Liver (tissue), 3 donors: ENCODE measurements around the gene ANKRD16.

Source experiments
- EGR1 ChIP-seq, 2 donors: IDR thresholded peaks; 2 replicates each; pipeline ENCODE4 v1.6.1; 2016 to 2018; ENCODE audit warnings: antibody characterized with exemption in 2 of 2, low read depth in 2 of 2
- FOXA1 ChIP-seq: IDR thresholded peaks from 2 replicates; pipeline ENCODE4 v1.6.1; 2016; ENCODE audit warnings: antibody characterized with exemption
- GABPA ChIP-seq, 2 donors: IDR thresholded peaks in 1 of 2; conservative IDR thresholded peaks in 1 of 2; 2 replicates each; pipeline ENCODE4 v1.6.1; 2016; ENCODE audit warnings: antibody characterized with exemption in 2 of 2, mild to moderate bottlenecking in 1 of 2, moderate library complexity in 1 of 2
- HNF4A ChIP-seq, 2 donors: conservative IDR thresholded peaks; 2 replicates each; pipeline ENCODE4 v1.6.1; 2016; ENCODE audit warnings: antibody characterized with exemption in 2 of 2, mild to moderate bottlenecking in 2 of 2
- HNF4G ChIP-seq: IDR thresholded peaks from 2 replicates; pipeline ENCODE4 v1.6.1; 2016; ENCODE audit warnings: antibody characterized with exemption
- RAD21 ChIP-seq, 2 donors: IDR thresholded peaks; 2 replicates each; pipeline ENCODE4 v1.6.1; 2016; ENCODE audit warnings: antibody characterized with exemption in 2 of 2, mild to moderate bottlenecking in 2 of 2
- SP1 ChIP-seq: IDR thresholded peaks from 2 replicates; pipeline ENCODE4 v1.6.1; 2018; ENCODE audit warnings: antibody characterized with exemption, mild to moderate bottlenecking
- TAF1 ChIP-seq: conservative IDR thresholded peaks from 2 replicates; pipeline ENCODE4 v1.6.1; 2016; ENCODE audit warnings: antibody characterized with exemption, mild to moderate bottlenecking
- YY1 ChIP-seq: IDR thresholded peaks from 2 replicates; pipeline ENCODE4 v1.6.1; 2016; ENCODE audit warnings: antibody characterized with exemption, mild to moderate bottlenecking
- TF ChIP-seq, protein P1 (sequence below): fragments of 150-350 bp; IDR thresholded peaks from 2 replicates; pipeline ENCODE4 v1.5.1; 2017; ENCODE audit warnings: improper control_type of control experiment, low read depth, low read length; ENCODE audit not compliant: missing input control
- TF ChIP-seq, protein P2 (sequence below): IDR thresholded peaks from 2 replicates; pipeline ENCODE4 v1.6.1; 2016; ENCODE audit warnings: antibody characterized with exemption, mild to moderate bottlenecking
- TF ChIP-seq, protein P3 (sequence below): IDR thresholded peaks from 2 replicates; pipeline ENCODE4 v1.6.1; 2016; ENCODE audit warnings: antibody characterized with exemption
- TF ChIP-seq, protein P4 (sequence below): IDR thresholded peaks from 2 replicates; pipeline ENCODE4 v1.6.1; 2016; ENCODE audit warnings: antibody characterized with exemption
- donor health status: healthy.
- donor health status: healthy.

DNA sequence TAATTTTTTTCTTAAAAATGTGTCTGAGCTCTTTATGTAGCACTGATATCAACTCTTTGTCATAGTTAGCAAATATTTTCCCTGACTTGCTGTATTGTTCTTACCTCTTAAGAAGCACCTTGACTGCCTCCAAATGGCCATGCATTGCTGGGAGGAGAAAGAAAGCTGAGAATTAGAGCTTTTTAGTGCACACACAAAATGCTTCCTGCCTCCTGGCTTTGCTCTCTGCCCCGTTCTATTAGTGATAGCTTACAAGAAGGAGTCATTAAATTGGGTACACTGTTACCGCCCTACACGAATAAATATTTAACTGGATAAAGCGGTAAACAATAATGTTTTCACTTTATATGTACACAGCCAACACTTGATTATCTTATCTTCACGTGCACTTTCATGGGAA, 4.1 kb downstream of the ANKRD16 start:
- TF ChIP-seq, protein P1, sequence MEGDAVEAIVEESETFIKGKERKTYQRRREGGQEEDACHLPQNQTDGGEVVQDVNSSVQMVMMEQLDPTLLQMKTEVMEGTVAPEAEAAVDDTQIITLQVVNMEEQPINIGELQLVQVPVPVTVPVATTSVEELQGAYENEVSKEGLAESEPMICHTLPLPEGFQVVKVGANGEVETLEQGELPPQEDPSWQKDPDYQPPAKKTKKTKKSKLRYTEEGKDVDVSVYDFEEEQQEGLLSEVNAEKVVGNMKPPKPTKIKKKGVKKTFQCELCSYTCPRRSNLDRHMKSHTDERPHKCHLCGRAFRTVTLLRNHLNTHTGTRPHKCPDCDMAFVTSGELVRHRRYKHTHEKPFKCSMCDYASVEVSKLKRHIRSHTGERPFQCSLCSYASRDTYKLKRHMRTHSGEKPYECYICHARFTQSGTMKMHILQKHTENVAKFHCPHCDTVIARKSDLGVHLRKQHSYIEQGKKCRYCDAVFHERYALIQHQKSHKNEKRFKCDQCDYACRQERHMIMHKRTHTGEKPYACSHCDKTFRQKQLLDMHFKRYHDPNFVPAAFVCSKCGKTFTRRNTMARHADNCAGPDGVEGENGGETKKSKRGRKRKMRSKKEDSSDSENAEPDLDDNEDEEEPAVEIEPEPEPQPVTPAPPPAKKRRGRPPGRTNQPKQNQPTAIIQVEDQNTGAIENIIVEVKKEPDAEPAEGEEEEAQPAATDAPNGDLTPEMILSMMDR = no peak
- TF ChIP-seq HNF4G (no peak), RAD21 (IDR thresholded peaks at IDR 0.05) (no peak), YY1 (peak; percentile 28), GABPA (IDR thresholded peaks at IDR 0.05 in 1 of 2, conservative IDR thresholded peaks at IDR 0.05 in 1 of 2) (no peak), SP1 (no peak), TAF1 (no peak), HNF4A (conservative IDR thresholded peaks at IDR 0.05) (peak in 1 of 2 donors; percentile 32), EGR1 (IDR thresholded peaks at IDR 0.05; ENCODE audit: low read depth in 2 of 2) (no peak), FOXA1 (no peak)
- TF ChIP-seq, protein P2, sequence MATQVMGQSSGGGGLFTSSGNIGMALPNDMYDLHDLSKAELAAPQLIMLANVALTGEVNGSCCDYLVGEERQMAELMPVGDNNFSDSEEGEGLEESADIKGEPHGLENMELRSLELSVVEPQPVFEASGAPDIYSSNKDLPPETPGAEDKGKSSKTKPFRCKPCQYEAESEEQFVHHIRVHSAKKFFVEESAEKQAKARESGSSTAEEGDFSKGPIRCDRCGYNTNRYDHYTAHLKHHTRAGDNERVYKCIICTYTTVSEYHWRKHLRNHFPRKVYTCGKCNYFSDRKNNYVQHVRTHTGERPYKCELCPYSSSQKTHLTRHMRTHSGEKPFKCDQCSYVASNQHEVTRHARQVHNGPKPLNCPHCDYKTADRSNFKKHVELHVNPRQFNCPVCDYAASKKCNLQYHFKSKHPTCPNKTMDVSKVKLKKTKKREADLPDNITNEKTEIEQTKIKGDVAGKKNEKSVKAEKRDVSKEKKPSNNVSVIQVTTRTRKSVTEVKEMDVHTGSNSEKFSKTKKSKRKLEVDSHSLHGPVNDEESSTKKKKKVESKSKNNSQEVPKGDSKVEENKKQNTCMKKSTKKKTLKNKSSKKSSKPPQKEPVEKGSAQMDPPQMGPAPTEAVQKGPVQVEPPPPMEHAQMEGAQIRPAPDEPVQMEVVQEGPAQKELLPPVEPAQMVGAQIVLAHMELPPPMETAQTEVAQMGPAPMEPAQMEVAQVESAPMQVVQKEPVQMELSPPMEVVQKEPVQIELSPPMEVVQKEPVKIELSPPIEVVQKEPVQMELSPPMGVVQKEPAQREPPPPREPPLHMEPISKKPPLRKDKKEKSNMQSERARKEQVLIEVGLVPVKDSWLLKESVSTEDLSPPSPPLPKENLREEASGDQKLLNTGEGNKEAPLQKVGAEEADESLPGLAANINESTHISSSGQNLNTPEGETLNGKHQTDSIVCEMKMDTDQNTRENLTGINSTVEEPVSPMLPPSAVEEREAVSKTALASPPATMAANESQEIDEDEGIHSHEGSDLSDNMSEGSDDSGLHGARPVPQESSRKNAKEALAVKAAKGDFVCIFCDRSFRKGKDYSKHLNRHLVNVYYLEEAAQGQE = no peak
- TF ChIP-seq, protein P3, sequence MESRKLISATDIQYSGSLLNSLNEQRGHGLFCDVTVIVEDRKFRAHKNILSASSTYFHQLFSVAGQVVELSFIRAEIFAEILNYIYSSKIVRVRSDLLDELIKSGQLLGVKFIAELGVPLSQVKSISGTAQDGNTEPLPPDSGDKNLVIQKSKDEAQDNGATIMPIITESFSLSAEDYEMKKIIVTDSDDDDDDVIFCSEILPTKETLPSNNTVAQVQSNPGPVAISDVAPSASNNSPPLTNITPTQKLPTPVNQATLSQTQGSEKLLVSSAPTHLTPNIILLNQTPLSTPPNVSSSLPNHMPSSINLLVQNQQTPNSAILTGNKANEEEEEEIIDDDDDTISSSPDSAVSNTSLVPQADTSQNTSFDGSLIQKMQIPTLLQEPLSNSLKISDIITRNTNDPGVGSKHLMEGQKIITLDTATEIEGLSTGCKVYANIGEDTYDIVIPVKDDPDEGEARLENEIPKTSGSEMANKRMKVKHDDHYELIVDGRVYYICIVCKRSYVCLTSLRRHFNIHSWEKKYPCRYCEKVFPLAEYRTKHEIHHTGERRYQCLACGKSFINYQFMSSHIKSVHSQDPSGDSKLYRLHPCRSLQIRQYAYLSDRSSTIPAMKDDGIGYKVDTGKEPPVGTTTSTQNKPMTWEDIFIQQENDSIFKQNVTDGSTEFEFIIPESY = no peak
- TF ChIP-seq, protein P4, sequence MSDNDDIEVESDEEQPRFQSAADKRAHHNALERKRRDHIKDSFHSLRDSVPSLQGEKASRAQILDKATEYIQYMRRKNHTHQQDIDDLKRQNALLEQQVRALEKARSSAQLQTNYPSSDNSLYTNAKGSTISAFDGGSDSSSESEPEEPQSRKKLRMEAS = no peak
